Fibroblast of gingiva (primary cell): Measurements from ENCODE around the gene RNF145.
"Not testable (repeated sequence)": the region's sequence is repeated elsewhere in the genome, so short reads cannot be mapped to it uniquely, and the experiment has no call there.

Experiments
- DNase-seq: peaks from one replicate; pipeline ENCODE4 v3.0.0-alpha.2; 2011; ENCODE audit warnings: low read depth

Gene RNF145

GRCh38 chr5:159156426-159157238 is 52.7 kb downstream of the RNF145 start:
- DNase-seq = peak; percentile 63

- DNase-seq = no peak
Observed at GRCh38 chr5:159155960-159156359, 53.4 kb downstream of the RNF145 start.

DNA sequence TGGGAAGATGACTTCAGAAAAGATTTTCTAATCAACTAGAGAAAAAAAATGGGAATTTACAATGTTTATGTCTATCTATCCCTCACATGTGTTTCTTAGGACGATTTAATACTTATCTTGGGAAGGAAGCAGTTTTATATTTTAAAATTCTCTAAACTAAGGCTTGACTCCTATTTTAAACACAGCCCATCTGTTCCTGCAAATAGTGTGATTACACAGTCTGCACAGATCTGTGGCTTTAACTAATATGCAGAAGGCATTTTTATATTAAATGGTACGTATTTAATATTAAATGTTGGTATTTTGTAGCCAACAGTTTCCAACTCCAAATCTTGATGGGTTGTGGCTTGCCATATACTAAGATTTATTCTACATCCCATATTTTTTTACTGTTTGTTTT is 56.5 kb downstream of the RNF145 start:
- no peak for DNase-seq

DNA sequence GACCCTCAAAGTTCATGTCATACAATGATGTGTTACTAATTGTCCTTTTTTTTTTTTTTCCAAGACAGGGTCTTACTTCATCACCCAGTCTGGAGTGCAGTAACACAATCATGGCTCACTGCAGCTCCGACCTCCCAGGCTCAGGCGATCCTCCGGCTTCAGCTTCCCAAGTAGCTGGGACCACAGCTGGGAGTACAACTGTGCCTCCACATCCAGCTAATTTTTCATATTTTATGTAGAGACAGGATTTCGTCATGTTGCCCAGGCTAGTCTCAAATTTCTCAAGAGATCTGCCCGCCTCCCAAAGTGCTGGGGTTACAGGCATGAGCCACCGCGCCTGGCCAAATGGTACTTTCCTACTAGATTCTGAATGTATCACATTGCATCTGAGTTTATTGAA is 60.3 kb downstream of the RNF145 start:
- no peak for DNase-seq

DNA sequence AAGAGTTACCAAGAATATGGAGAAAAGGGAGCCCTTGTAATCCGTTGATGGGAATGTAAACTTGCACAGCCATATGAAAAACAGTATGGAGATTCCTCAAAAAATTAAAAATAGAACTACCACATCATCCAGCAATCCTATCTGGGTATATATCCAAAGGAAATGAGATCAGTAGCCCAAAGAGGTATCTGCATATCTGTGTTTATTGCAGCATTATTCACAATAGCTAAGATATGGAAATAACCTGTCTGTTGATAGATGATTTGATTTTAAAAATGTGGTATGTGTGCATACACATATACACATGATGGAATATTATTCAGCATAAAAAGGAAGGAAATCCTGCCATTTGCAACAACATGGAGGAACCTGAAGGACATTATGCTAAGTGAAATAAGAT is 61.4 kb downstream of the RNF145 start:
- no peak for DNase-seq

DNA sequence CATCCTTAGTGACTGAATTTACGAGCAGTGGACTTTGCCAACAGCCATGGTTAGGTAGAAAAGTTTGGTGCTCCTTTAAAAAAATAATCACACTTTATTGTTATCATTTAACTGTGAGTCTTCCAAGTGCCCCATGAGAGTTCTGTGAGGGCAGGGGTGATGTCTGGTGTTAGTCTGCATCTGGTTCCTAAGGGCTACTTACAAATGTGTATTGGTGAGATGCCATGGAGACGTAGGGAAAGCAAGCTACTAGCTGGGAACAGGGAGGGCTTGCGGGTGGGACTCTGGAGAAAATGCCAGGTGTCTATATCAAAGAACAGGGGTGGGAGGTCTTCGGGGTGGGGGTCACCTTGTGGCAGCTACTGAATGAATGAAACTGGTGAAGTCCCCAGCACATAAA is 62.5 kb downstream of the RNF145 start:
- no peak for DNase-seq

DNA sequence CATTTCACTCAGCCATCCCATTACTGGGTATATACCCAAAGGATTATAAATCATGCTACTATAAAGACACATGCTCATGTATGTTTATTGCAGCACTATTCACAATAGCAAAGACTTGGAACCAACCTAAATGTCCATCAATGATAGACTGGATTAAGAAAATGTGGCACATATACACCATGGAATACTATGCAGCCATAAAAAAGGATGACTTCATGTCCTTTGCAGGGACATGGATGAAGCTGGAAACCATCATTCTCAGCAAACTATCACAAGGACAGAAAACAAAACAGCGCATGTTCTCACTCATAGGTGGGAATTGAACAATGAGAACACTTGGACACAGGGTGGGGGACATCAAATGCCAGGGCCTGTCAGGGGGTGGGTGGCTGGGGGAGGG is 64.2 kb downstream of the RNF145 start:
- DNase-seq = not testable (repeated sequence)

DNA sequence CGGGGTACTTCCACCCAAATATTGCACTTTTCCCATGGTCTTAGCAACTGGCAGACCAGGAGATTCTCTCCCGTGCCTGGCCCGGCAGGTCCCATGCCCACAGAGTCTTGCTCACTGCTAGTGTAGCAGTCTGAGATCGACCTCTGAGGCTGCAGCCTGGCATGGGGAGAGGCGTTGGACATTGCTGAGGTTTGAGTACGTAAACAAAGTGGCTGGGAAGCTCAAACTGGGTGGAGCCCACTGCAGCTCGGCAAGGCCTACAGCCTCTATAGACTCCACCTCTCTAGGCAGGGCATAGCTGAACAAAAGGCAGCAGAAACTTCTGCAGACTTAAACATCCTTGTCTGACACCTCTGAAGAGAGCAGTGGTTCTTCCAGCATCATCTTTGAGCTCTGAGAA is 69.6 kb downstream of the RNF145 start:
- no peak for DNase-seq

GRCh38 chr5:159135896-159136531 is 73.3 kb downstream of the RNF145 start:
- peak; percentile 33 for DNase-seq

DNA sequence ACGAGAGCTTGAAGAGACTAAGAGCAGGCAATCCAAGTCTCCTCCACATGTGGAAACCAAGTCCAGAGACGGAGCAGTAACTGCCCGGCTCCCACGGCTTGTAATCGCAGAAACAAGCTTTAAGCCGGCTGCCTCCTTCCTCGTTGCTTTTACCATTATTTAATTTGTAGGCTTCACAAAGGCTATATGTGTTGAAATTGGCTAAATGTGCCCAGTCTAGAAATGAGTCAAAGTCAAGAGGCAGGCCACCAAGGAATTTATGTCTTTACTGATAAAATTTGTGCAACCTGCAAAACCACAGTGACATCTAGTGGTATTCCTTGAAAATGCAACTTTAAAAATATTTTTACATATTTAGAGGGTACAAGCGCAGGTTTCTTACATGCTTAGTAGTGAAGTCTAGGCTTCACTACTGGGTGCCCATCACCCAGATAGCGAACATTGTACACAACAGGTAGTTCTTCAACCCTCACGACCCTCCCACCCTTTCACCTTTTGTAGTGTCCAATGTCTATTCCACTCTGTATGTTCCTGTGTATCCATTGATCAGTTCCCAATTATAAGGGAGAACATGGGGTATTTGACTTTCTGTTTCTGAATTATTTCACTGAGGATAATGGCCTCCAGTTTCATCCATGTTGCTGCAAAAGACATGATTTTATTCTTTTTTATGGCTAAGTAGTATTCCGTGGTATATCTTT is 76.2 kb downstream of the RNF145 start:
- DNase-seq = peak; percentile 87

DNA sequence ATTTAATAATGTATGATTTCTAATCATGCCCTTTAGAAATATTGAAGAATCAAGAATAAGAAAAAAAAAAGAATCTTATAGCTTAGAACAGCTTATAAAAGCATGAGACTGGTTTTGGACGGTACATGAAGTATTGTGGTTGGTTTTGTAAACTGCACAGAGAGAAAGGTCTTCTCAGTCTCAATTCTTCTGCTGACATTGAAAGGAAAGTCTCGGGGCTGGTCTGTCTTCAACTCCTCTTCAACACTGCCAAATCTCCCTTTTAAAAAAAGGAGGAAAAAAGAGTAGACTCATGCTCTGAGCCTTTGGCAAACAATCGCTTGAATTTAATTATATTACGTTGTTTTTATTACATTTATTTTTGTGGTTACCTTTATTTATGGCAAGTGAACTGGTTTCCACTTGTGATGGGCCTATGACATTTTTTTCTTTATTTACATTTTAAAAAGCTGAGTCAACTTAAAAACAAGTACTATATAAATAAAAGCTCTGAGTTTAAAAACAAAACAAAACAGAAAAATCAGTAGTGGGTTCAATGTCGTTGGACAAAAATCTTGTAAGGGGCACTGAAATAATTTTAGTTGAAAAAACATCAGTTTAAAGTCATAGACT is 76.8 kb downstream of the RNF145 start:
- DNase-seq = peak; percentile 2

DNA sequence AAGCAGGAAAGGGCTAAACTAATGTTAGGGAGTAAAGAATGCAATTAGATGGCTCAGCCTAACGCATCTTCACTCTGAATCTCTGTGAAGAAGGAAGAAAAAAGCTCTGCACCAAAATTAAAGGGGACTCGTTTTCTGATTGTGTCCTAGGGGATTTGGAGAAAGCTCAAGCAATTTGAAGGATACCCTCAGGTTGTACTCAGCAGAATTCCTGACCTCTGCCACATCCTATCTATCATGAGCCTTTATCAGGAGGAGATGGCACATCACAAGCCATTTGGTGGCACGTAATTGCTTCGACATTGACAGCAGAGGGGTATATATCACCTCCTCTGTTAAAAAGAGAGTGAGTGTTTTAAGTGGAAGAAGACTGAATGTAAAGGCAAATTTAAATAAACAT is 77.4 kb downstream of the RNF145 start:
- DNase-seq = no peak

- no peak for DNase-seq
Observed at GRCh38 chr5:159130871-159131270, 78.5 kb downstream of the RNF145 start.

- no peak for DNase-seq
Observed at GRCh38 chr5:159128070-159128541, 81.2 kb downstream of the RNF145 start.

- DNase-seq = no peak
Observed at GRCh38 chr5:159123700-159124099, 85.7 kb downstream of the RNF145 start.

GRCh38 chr5:159123189-159123588 is 86.2 kb downstream of the RNF145 start:
- no peak for DNase-seq

GRCh38 chr5:159121061-159121460 is 88.3 kb downstream of the RNF145 start:
- no peak for DNase-seq

DNA sequence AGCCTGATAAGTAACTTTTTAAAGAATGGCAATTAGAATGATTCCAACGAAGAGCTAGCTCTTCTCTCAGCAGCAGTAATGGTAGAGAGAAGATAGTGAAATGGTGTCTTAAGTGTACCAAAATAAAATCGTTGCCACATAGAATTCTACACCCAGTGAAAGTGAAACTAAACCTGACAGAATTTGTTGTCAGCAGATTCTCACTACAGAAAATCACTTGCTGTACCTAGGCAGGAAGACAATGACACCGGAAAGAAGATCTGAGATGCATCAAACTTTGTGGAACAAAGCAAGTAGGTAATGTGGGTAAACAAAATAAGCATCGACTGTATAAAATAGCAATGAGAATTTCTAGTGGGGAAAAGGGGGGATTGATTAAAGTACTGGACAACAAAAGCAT is 88.9 kb downstream of the RNF145 start:
- no peak for DNase-seq

- DNase-seq = not testable (repeated sequence)
Observed at GRCh38 chr5:159119842-159120241, 89.5 kb downstream of the RNF145 start.

DNA sequence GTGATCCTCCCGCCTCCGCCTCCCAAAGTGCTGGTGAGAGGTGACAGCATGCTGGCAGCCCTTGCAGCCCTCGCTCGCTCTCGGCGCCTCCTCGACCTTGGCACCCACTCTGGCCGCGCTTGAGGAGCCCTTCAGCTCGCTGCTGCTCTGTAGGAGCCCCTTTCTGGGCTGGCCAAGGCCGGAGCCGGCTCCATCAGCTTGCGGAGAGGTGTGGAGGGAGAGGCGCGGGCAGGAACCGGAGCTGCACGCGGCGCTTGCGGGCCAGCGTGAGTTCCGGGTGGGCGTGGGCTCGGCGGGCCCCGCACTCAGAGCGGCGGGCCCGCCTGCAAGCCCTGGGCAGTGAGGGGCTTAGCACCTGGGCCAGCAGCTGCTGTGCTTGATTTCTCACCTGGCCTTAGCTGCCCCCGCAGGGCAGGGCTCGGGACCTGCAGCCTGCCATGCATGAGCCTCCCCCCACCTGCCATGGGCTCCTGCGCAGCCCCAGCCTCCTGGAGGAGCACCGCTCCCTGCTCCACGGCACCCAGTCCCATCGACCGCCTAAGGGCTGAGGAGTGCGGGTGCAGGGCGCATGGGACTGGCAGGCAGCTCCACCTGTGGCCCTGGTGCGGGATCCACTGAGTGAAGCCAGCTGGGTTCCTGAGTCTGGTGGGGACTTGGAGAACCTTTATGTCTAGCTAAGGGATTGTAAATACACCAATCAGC is 90.2 kb downstream of the RNF145 start:
- not testable (repeated sequence) for DNase-seq

DNA sequence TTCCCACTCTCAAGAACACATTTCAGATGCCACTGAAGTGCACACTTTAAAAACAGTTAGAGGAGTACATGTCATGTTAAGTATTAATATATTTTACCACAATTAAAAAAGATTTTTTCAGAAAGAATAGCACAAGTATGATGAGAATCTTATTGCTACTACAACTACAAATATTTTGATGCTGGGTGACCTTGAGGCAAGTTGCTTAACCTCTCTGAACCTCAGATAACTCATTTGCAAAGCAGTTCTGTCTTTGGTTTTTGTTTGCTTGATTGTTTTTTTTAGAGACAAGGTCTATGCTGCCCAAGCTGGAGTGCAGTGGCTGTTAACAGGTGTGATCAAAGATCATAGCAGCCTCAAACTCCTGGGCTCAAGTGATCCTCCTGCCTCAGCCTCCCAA is 95.9 kb downstream of the RNF145 start:
- no peak for DNase-seq

- DNase-seq = no peak
Observed at GRCh38 chr5:159112436-159112835, 96.9 kb downstream of the RNF145 start.
